Fibroblast of skin of back (primary cell): ENCODE results near the gene RCAN2. TPM values are rescaled to one million over a fixed set of nuclear protein-coding genes. Genes with fewer than 3 reads are reported as not detected.
A peak's percentile ranks its signal among the peaks of the same experiment; 100 is the strongest.

ENCODE experiments used
- DNase-seq: peaks from one replicate; pipeline ENCODE4 v3.0.0-alpha.2; 2013
- polyA plus RNA-seq, 2 experiments: library from polyadenylated mRNA; unstranded; fragments of 120-200 nt; gene quantifications; one replicate each; pipeline ENCODE4 v1.2.1, GENCODE V29; 2013; ENCODE audit not compliant: insufficient read length in 2 of 2

The RCAN2 gene
- 1.0 TPM for polyA plus RNA-seq (2013, experiment 1 of 2; ENCODE audit: insufficient read length)
- 2.0 TPM for polyA plus RNA-seq (2013, experiment 2 of 2; ENCODE audit: insufficient read length)

- DNase-seq: peak; percentile 50
Measured at GRCh38 chr6:46491201-46491627, at the start of gene RCAN2. TSS of gene RCAN2 (minus strand) at chr6:46491449.

- DNase-seq: no peak
Measured at GRCh38 chr6:46539866-46540265, 48.6 kb upstream of the RCAN2 start.

- DNase-seq: no peak
Measured at GRCh38 chr6:46538800-46539480, 47.7 kb upstream of the RCAN2 start.

- peak; percentile 62 for DNase-seq
Measured at GRCh38 chr6:46530896-46531295, 39.6 kb upstream of the RCAN2 start.

GRCh38 chr6:46528961-46529750, 37.9 kb upstream of the RCAN2 start:
- DNase-seq: peak; percentile 55

- no peak for DNase-seq
Measured at GRCh38 chr6:46526607-46527006, 35.4 kb upstream of the RCAN2 start.

- no peak for DNase-seq
Measured at GRCh38 chr6:46525583-46525982, 34.3 kb upstream of the RCAN2 start.

- peak; percentile 79 for DNase-seq
Measured at GRCh38 chr6:46521464-46521971, 30.3 kb upstream of the RCAN2 start.

- DNase-seq: no peak
Measured at GRCh38 chr6:46517202-46517601, 26.0 kb upstream of the RCAN2 start.

GRCh38 chr6:46513533-46513932, 22.3 kb upstream of the RCAN2 start:
- no peak for DNase-seq

- no peak for DNase-seq
Measured at GRCh38 chr6:46511320-46511719, 20.1 kb upstream of the RCAN2 start.

- DNase-seq: peak; percentile 85
Measured at GRCh38 chr6:46510651-46511050, 19.4 kb upstream of the RCAN2 start.

- no peak for DNase-seq
Measured at GRCh38 chr6:46509981-46510510, 18.8 kb upstream of the RCAN2 start.

- DNase-seq: no peak
Measured at GRCh38 chr6:46509063-46509462, 17.8 kb upstream of the RCAN2 start.

GRCh38 chr6:46507426-46507825, 16.2 kb upstream of the RCAN2 start:
- no peak for DNase-seq

GRCh38 chr6:46505693-46506512, 14.7 kb upstream of the RCAN2 start:
- no peak for DNase-seq

- no peak for DNase-seq
Measured at GRCh38 chr6:46504242-46504641, 13.0 kb upstream of the RCAN2 start.

GRCh38 chr6:46502486-46503119, 11.4 kb upstream of the RCAN2 start:
- DNase-seq: no peak

- peak; percentile 32 for DNase-seq
Measured at GRCh38 chr6:46501136-46502089, 10.2 kb upstream of the RCAN2 start.

- DNase-seq: no peak
Measured at GRCh38 chr6:46500382-46500781, 9.1 kb upstream of the RCAN2 start.
